CD1c-positive myeloid dendritic cell (primary cell): ENCODE measurements around the gene RSKR.
"Not testable (repeated sequence)": the region's sequence is repeated elsewhere in the genome, so short reads cannot be mapped to it uniquely, and the experiment has no call there.

Source experiments
- DNase-seq: peaks from one replicate; pipeline ENCODE4 v3.0.0-alpha.2; 2016; ENCODE audit errors: extremely low spot score

RSKR gene

GRCh38 chr17:28613931-28614381 is at the start of gene RSKR:
Gene RSKR, minus strand, starts transcription at chr17:28614185. Its CDS starts 24 bp downstream, at chr17:28614161.
- no peak for DNase-seq

GRCh38 chr17:28663723-28664122 is 49.7 kb upstream of the RSKR start:
- no peak for DNase-seq

GRCh38 chr17:28662527-28662829 is 48.5 kb upstream of the RSKR start:
- no peak for DNase-seq

GRCh38 chr17:28661635-28662526 is 47.9 kb upstream of the RSKR start, which contains the start of the genes SDF2 and SUPT6H:
Gene SDF2, minus strand, starts transcription at chr17:28661906. Its CDS starts 30 bp downstream, at chr17:28661876.
Gene SUPT6H, plus strand, starts transcription at chr17:28662205. Its CDS starts 11,197 bp downstream, at chr17:28673402.
- DNase-seq = peak; percentile 96

GRCh38 chr17:28659497-28659881 is 45.5 kb upstream of the RSKR start:
- not testable (repeated sequence) for DNase-seq

GRCh38 chr17:28658766-28659496 is 44.9 kb upstream of the RSKR start:
- DNase-seq = not testable (repeated sequence)

- DNase-seq = not testable (repeated sequence)
Observed at GRCh38 chr17:28658342-28658741, 44.4 kb upstream of the RSKR start.

- no peak for DNase-seq
Observed at GRCh38 chr17:28657756-28658155, 43.8 kb upstream of the RSKR start.

- no peak for DNase-seq
Observed at GRCh38 chr17:28655160-28655559, 41.2 kb upstream of the RSKR start.

- no peak for DNase-seq
Observed at GRCh38 chr17:28648698-28649097, 34.7 kb upstream of the RSKR start.

- no peak for DNase-seq
Observed at GRCh38 chr17:28646039-28646754, 32.2 kb upstream of the RSKR start.

GRCh38 chr17:28645576-28645939 is 31.6 kb upstream of the RSKR start:
- DNase-seq = no peak

GRCh38 chr17:28644787-28645575 is 31.0 kb upstream of the RSKR start, which contains the start of gene BLTP2:
Gene BLTP2, minus strand, starts transcription at chr17:28645158. Its CDS starts 102 bp downstream, at chr17:28645056.
- DNase-seq = peak; percentile 98

GRCh38 chr17:28643983-28644786 is 30.2 kb upstream of the RSKR start:
- DNase-seq = peak; percentile 87

- no peak for DNase-seq
Observed at GRCh38 chr17:28641579-28641978, 27.6 kb upstream of the RSKR start.

- no peak for DNase-seq
Observed at GRCh38 chr17:28635506-28635905, 21.5 kb upstream of the RSKR start.

GRCh38 chr17:28634206-28634865 is 20.4 kb upstream of the RSKR start:
- peak; percentile 95 for DNase-seq

- DNase-seq = no peak
Observed at GRCh38 chr17:28626818-28627217, 12.8 kb upstream of the RSKR start.

- DNase-seq = no peak
Observed at GRCh38 chr17:28624148-28624547, 10.2 kb upstream of the RSKR start.

- no peak for DNase-seq
Observed at GRCh38 chr17:28623696-28624095, 9.7 kb upstream of the RSKR start.
